ENCODE data around the gene ASRGL1.

DNA sequence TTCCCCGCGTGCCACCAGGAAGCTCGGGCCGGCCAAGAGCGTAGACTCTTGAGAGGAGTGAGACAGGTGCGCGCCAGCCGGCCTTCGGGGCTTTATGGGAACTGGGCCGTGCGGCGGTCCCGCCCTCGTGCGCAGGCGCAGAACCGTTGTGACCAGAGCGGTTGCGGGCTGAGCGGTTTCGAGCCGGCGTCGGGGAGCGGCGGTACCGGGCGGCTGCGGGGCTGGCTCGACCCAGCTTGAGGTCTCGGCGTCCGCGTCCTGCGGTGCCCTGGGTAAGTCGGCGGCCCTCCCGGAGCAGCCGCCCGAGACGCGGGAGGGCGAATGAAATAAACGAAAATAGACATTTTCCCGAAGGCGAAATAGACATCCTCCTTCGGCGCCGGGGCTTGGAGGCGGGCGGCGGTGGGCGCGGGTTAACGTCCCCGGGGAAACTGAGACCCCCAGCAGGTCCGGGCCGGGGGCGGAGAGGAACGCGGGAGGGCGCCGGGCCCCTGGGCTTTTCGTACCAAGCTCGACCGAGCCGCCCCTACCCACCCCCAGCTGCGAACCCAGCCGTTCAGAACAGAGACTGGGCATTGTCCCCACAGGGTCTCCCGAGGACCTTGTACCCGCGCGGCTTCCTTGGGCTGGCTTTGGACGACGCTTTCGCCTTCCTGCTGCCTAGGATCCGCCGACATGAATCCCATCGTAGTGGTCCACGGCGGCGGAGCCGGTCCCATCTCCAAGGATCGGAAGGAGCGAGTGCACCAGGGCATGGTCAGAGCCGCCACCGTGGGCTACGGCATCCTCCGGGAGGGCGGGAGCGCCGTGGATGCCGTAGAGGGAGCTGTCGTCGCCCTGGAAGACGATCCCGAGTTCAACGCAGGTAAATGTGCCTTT, at the start of gene ASRGL1:
- TF ChIP-seq, protein P1, sequence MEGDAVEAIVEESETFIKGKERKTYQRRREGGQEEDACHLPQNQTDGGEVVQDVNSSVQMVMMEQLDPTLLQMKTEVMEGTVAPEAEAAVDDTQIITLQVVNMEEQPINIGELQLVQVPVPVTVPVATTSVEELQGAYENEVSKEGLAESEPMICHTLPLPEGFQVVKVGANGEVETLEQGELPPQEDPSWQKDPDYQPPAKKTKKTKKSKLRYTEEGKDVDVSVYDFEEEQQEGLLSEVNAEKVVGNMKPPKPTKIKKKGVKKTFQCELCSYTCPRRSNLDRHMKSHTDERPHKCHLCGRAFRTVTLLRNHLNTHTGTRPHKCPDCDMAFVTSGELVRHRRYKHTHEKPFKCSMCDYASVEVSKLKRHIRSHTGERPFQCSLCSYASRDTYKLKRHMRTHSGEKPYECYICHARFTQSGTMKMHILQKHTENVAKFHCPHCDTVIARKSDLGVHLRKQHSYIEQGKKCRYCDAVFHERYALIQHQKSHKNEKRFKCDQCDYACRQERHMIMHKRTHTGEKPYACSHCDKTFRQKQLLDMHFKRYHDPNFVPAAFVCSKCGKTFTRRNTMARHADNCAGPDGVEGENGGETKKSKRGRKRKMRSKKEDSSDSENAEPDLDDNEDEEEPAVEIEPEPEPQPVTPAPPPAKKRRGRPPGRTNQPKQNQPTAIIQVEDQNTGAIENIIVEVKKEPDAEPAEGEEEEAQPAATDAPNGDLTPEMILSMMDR (IDR thresholded peaks at IDR 0.05): no peak
- no peak for TF ChIP-seq POLR2AphosphoS5 (IDR thresholded peaks at IDR 0.05)

Data from breast epithelium (tissue), 3 donors.